ENCODE data around the gene SOX6.

The SOX6 gene

DNA sequence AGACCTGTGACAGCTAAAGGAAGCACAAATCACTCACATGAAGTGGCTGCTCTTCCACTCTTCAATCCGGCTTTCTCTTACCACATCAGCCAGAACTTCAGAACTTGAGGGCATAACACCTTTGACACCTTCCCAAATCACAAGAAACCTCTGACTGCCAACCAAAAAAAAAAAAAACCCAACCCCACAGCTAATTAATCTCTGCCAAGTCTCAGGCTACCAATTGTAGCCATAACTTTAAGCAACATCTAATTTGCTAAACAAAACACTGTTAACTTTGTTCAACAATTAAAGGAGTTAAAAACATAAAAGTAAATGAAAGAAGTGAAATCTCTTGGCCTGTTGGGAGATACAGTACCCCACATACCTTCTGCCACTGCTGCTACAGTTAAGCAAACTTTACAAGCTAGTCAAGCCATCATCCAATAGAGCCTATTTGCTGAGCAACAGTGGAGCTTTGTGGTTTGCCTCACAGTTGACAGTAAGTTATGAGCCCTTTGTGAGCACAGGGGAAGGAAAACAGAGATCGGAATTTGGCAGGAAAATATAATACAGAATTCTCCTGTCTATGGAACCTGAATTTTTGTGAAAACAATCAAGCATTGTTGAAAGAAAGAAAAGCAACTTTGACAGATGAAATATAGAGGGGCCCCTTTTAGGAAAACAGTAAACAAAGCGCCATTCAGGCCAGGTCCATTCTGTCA, at the start of gene SOX6:
SOX6 (minus strand) TSS at position 490 of the 704 bp plus-strand sequence. CDS start 15,298 bp downstream, outside the sequence.
- no peak within 1 kb of the TSS for H3K4me3 ChIP-seq (replicated peaks; ENCODE audit: low read depth, low read length)
- H3K27me3 ChIP-seq (replicated peaks; ENCODE audit: control insufficient read depth, insufficient read depth, low read length), result no peaks in the 10 kb centered on the region
- no peak for DNase-seq (ENCODE audit: extremely low read depth, insufficient read length)
- TF ChIP-seq, protein P1, sequence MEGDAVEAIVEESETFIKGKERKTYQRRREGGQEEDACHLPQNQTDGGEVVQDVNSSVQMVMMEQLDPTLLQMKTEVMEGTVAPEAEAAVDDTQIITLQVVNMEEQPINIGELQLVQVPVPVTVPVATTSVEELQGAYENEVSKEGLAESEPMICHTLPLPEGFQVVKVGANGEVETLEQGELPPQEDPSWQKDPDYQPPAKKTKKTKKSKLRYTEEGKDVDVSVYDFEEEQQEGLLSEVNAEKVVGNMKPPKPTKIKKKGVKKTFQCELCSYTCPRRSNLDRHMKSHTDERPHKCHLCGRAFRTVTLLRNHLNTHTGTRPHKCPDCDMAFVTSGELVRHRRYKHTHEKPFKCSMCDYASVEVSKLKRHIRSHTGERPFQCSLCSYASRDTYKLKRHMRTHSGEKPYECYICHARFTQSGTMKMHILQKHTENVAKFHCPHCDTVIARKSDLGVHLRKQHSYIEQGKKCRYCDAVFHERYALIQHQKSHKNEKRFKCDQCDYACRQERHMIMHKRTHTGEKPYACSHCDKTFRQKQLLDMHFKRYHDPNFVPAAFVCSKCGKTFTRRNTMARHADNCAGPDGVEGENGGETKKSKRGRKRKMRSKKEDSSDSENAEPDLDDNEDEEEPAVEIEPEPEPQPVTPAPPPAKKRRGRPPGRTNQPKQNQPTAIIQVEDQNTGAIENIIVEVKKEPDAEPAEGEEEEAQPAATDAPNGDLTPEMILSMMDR (IDR thresholded peaks at IDR 0.05; ENCODE audit: insufficient read depth, low read length, poor library complexity, severe bottlenecking), result no peak
- no peaks in the 10 kb centered on the region for H3K36me3 ChIP-seq (ENCODE audit: control insufficient read depth, insufficient read depth, low read length)

DNA sequence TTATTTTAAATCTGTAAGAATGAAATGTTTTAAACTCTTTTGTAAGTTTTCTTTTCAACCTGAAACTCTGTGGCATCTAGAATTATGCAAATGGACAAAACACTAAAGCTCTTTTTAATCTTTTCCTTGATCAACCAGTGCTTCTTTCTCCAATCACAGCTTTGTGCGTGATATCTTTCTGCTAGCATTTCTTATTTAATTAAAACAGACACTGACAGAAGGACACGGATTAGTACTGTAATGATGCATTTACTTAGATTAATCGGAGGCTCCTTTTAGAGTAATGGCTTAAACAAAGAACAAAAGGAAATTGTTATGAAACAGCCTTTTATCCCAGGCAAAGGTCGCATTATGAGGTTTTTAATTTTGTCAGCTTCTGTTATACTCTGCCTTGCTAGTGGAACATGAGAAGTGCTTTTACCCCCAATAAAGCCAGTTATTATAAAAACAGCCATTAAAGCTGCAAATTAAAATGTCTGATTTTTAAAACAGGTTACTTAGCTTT, 48.5 kb upstream of the SOX6 start:
- TF ChIP-seq, protein P1 (IDR thresholded peaks at IDR 0.05; ENCODE audit: insufficient read depth, low read length, poor library complexity, severe bottlenecking), result no peak
- no peak for DNase-seq (ENCODE audit: extremely low read depth, insufficient read length)
- Histone ChIP-seq H3K27me3 (replicated peaks; ENCODE audit: control insufficient read depth, insufficient read depth, low read length) (no peaks in the 10 kb centered on the region; the same call in 1 of the 2 replicates), H3K4me3 (replicated peaks; ENCODE audit: low read depth, low read length) (no peak overlapping the region), H3K36me3 (ENCODE audit: control insufficient read depth, insufficient read depth, low read length) (no peaks in the 10 kb centered on the region)

DNA sequence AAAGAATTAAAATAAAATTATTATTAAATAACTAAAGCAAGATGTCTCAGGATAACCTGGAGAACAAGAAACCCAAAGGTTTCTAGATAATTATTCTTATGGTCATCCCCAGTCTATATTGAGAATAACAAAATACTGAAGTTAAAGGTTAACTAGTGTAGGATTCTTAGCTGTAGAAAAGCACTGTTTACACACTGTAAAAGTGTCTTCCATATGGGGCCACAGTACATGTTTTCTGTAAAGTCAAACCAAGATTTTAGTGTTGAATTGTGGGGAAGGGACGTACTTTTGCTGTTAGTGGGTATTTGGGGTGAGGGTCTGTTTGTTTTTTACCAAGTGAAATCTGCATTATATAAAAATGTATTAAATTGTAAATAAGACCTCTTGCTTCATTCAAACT, 47.5 kb upstream of the SOX6 start:
- TF ChIP-seq, protein P1 (IDR thresholded peaks at IDR 0.05; ENCODE audit: insufficient read depth, low read length, poor library complexity, severe bottlenecking), result no peak
- DNase-seq (ENCODE audit: extremely low read depth, insufficient read length), result no peak
- no peaks in the 10 kb centered on the region; the same call in 1 of the 2 replicates for H3K27me3 ChIP-seq (replicated peaks; ENCODE audit: control insufficient read depth, insufficient read depth, low read length)
- H3K4me3 ChIP-seq (replicated peaks; ENCODE audit: low read depth, low read length), result no peak overlapping the region
- H3K36me3 ChIP-seq (ENCODE audit: control insufficient read depth, insufficient read depth, low read length), result no peaks in the 10 kb centered on the region

DNA sequence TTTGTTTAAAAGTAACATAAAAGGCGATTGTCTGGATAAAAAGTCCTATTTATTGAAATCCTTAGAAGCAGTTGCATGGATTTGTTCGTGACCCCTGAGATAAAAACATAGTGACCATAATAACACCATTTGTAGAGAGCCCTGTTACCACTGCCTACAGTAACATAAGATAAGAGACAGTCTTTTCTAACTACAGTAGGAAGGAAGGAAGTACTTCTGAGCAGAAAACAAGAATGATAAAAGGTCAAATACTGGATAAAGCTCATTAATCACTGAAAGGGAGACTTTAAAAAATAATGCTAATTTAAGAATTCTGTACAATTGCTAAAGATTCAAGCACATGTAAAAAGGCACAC, 47.1 kb upstream of the SOX6 start:
- TF ChIP-seq, protein P1 (IDR thresholded peaks at IDR 0.05; ENCODE audit: insufficient read depth, low read length, poor library complexity, severe bottlenecking), result no peak

DNA sequence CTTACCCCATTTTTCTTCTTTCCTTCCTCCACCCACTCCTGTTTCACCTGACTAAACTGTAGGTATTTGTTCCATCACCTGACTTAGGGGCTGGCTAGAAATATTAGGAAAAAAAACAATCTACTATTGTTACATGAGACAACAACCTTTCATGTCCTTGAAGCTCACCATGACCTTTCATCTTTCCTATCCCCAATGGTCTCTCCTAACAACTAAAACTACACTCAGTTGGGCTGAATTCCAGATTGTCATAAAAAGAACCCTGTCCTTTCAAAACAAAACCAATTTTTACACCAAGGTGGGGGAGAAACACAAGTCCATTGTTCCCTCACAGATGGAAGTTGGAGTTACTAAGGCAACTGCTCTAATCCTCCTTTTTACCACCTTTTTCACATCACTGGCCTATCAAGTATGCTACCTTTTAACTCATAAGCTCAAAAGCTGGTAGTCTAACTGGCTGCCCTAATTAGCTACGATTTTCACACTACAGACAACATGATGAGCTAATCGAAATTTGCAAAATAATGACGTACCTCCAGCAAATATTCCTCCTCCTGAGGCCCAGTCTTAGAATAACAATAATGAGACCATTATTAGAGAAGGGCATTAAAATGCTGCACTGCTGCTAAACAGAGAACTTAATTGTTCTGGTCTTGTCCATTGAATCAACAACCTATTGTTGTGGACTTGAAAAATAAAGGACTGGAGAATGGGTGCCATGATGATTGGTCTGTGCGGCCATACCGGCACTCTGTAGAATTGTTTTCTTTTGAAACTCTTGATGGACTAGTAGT, 46.5 kb upstream of the SOX6 start:
- DNase-seq (ENCODE audit: extremely low read depth, insufficient read length), result no peak
- Histone ChIP-seq H3K36me3 (ENCODE audit: control insufficient read depth, insufficient read depth, low read length) (no peaks in the 10 kb centered on the region), H3K4me3 (replicated peaks; ENCODE audit: low read depth, low read length) (no peak overlapping the region), H3K27me3 (replicated peaks; ENCODE audit: control insufficient read depth, insufficient read depth, low read length) (no peaks in the 10 kb centered on the region; the same call in 1 of the 2 replicates)
- TF ChIP-seq, protein P1 (IDR thresholded peaks at IDR 0.05; ENCODE audit: insufficient read depth, low read length, poor library complexity, severe bottlenecking), result no peak

More for the DNA sequence above, 47.1 kb upstream of the SOX6 start:
- DNase-seq (ENCODE audit: extremely low read depth, insufficient read length), result no peak
- Histone ChIP-seq H3K27me3 (replicated peaks; ENCODE audit: control insufficient read depth, insufficient read depth, low read length) (no peaks in the 10 kb centered on the region; the same call in 1 of the 2 replicates), H3K36me3 (ENCODE audit: control insufficient read depth, insufficient read depth, low read length) (no peaks in the 10 kb centered on the region), H3K4me3 (replicated peaks; ENCODE audit: low read depth, low read length) (no peak overlapping the region)

Data from GM06990 (cell line).